Stimulated activated CD8-positive, alpha-beta memory T cell treated with anti-CD3 and anti-CD28 coated beads, Interleukin-7, amount 100 ng/mL, for 24 hours (primary cell): Measurements from ENCODE around the gene DKC1.
"Not testable (repeated sequence)": the region's sequence is repeated elsewhere in the genome, so short reads cannot be mapped to it uniquely, and the experiment has no call there.

Experiments used
- DNase-seq: peaks from one replicate; pipeline ENCODE4 v3.0.0-alpha.2; 2020; ENCODE audit warnings: low read depth

Gene DKC1

GRCh38 chrX:154791939-154792338 is 29.3 kb downstream of the DKC1 start:
- no peak for DNase-seq

- DNase-seq = no peak
Measured at GRCh38 chrX:154793084-154793795, 30.6 kb downstream of the DKC1 start.

GRCh38 chrX:154795016-154795415 is 32.4 kb downstream of the DKC1 start:
- DNase-seq = no peak

- DNase-seq = no peak
Measured at GRCh38 chrX:154797006-154797405, 34.3 kb downstream of the DKC1 start.

- no peak for DNase-seq
Measured at GRCh38 chrX:154799556-154800348, 37.1 kb downstream of the DKC1 start.

GRCh38 chrX:154800478-154801210 is 38.0 kb downstream of the DKC1 start:
- DNase-seq = no peak

- no peak for DNase-seq
Measured at GRCh38 chrX:154802947-154803346, 40.3 kb downstream of the DKC1 start.

- DNase-seq = no peak
Measured at GRCh38 chrX:154804261-154804956, 41.7 kb downstream of the DKC1 start.

- peak; percentile 40 for DNase-seq
Measured at GRCh38 chrX:154804957-154805695, 42.5 kb downstream of the DKC1 start, which contains the start of gene MPP1. MPP1 (minus strand) TSS chrX:154805485; CDS start chrX:154805373, 112 bp downstream.

GRCh38 chrX:154805696-154806091 is 43.0 kb downstream of the DKC1 start:
- no peak for DNase-seq

GRCh38 chrX:154806837-154807501 is 44.3 kb downstream of the DKC1 start:
- no peak for DNase-seq

GRCh38 chrX:154809939-154810665 is 47.4 kb downstream of the DKC1 start:
- no peak for DNase-seq

GRCh38 chrX:154812341-154813101 is 49.9 kb downstream of the DKC1 start:
- DNase-seq = no peak

- no peak for DNase-seq
Measured at GRCh38 chrX:154813801-154814200, 51.1 kb downstream of the DKC1 start.

- DNase-seq = no peak
Measured at GRCh38 chrX:154815274-154815818, 52.7 kb downstream of the DKC1 start.

- not testable (repeated sequence) for DNase-seq
Measured at GRCh38 chrX:154816326-154816898, 53.7 kb downstream of the DKC1 start.

GRCh38 chrX:154817048-154817618 is 54.5 kb downstream of the DKC1 start:
- not testable (repeated sequence) for DNase-seq
